A204.1 (cell line): ENCODE results near the gene XCL2.

ENCODE experiments used
- FAIRE-seq: peaks from 2 replicates; lab custom pipeline; 2012; peaks lifted over from hg19 to GRCh38; lab: Jason Lieb, UNC

Gene XCL2

DNA sequence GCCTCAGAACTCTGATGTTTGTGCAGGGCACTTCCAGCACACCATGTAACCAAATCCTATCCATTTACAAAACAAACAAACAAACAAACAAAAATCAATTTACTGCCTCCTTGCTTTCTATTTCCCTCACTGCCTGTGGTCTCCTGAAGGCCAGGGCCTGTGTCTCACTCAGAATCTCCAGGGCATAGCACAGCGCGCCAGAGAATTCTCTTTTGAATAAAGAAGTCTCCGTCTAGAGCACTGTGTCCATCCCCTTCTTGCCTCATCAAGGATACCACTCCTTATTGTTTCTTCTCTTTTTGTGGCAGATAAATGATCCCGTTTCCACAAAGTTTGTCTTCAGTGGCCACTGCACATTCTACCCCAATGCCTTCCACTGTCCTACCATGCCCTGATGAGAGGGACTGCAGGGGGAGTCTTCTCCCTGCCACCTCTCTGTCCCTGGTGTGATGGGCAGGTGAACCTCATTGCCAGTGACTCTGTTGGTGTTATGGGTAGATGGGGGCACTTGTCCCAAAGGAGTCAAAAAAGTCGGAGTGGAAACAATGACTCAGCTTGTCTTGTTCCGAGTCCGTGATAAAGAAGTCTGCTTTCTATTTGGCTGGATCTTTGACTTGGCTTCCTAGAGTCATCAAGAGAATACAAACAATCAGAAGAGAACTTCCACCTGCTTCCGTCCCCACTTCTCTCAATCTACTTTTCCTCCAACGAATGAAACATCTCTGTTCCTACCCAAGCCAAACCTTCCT, 30.0 kb downstream of the XCL2 start:
- no peak for FAIRE-seq

DNA sequence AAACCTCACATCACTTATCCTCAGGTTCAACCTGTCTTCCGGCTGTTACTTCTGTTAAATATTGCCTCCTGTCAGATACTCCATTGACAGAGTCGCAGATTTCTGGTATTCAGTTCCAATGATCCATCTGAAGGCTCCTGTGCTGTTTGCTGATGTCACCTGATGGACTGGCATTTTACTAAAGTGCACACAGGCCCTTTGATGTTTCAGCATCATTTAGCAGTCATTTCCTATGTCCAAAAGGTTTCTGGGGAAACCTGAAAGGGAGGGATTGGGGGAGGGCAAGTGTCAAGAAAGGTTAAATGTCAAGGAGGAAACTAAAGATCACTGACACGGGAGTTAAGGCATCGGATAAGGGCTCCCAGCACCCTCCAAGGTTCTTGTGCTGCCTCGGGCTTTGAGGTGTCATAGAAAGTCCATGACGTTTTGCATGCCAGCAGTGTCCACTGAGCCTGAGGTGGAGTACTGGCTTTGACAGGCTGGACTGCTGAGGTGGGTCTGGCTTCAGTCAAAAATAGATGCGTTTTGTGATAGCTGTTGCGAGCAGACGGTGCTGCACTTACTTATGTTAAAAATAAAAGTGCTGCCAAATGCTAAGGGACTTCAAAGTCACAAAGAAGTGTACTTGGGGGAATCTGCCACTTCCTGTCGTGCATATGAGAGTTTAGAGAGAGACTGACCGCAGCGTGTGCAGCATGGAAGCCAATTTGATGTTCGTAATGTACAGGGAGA, 30.8 kb downstream of the XCL2 start:
- FAIRE-seq = no peak

DNA sequence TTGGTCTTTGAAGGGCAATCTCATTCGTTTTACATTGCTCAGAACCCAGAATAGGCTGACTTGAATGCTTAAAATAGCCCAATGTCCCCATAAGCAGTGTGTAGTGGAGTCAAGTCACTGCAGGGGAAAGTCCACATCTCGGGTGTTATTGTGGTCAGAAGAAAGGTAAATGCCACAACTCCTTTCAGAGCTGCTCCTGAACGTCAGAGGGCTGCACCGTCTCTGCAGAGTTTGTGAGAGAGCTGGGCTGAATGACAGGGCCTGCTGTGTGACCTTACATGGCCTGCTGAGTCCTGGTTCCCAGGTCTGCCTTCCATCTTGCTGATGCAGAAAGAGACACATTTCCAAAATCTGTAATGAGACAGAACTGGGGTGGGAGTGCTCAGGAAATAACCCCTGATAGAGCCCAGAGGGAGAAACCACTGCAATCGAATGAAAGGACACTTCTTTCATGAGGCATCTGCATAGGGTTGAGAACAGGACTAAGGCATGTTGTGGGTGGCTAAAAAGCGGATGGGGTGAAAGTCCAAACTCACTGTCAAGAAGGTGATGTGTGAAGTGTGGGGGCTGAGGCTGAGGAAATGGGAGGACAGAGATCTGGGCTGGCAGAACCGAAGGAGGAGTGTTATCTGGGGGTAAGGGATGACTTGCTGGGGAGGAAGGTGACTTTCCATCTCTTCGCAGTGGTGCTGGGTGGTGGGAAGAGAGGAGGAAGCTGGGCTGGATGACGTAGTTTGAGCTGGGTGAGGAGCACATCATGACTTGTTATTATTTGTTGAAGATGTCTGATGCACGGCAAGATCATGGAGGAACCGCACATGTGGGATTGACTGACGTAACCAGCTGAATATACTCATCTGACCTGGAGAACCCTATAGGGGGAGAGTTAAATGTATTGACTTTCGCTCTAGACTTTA, 33.7 kb downstream of the XCL2 start:
- no peak for FAIRE-seq

DNA sequence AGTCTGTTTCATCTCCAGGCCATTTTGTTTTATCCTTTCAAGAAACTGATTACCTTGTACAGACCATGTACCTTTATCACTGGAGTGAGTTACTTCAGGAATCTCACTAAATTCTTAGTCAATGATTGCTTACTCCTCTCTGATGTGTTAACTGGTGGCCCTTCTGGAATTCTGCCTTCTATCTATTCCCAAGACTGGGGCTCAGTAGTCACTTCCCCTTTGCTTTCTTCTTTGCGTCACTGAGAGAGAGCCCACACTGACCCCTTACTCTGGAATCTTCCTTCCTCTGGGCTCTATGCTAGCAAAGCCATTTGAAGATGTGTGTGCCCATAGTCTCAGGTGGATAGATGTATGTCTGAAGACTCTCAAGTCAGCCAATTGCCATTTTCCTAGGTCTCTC, 34.6 kb downstream of the XCL2 start:
- FAIRE-seq = no peak

DNA sequence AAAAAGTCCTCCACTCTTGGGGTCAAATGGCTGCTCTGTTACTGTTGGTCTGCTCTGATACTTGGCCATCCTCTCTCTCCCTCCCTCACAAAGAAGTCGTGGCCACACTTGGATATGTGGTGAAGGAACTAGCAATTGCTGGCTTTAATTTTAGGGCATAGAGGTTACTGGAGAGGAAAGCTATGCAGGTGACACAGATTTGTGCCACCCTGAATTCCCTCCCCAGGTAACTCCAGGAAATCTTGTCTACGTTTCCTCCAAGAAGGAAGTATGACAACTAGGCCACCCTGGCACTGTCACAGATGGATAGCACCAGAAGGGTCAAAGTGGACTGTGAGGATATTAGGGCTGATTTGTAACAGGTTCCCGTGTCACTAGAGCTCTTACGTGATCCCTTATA, 36.0 kb downstream of the XCL2 start:
- no peak for FAIRE-seq

DNA sequence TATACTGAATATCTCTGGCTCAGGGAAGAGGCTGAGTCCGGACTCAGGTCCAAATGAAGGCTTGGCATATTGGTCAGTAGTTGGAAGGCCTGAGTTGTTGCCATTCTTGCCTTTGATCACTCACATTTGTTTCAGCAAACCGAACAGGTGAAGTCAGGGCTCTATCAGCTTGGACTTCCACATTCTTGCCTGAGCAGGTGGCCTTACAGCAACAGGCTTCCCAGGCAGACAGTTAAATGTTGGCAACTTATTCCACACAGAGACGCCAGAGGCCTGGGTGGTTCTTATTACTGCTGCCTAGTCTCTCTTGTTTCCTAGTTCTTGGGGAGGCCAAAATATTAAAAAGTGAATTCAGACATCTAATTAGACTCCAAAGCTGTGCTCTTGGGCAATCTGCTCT, 36.6 kb downstream of the XCL2 start:
- no peak for FAIRE-seq

DNA sequence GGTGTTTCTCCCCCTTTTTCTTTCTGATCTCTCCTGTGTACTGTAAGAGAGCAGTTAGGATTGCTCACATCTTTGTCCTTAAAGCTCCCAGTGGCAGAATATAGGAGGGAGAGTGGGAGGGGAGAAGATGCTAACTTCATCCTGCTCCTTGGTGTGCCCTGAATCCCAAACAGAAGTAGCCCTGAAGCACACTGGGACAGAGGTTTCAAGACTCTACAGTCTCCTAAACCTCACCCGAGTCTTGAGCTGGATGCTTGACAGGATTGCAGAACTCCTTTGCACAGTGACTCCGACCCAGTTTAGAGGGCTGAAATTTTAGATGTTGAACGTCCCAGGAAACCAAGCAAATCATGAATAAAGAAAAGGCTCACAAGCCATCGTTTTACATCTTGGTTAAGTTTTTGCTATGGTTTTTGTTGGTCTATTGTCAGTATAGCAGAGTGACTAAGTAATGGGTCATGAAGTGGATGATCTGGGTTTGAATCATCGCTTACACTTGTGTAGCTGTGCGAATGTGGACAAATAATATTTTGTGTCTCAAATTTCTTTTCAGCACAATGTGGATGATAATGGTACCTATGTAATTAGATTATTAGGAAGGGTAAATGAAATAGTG, 37.5 kb downstream of the XCL2 start:
- no peak for FAIRE-seq

DNA sequence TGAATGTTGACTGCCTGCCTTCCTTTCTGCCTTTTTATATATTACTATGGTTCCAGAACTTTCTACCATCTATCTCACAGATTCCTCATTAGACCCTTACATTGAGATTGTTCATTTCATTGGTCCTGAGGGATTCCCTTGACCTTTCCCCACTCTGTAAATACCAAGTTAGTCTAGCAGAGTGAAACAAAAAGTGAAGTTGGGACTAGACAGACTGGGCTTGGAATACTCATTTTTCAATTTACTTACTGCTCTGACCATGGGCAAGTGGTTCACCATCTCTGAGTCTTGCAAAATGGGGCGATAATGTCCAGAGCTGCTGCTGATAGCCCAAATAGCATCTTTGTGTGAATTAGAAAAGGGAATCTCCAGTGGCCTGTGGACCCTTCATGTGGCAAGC, 38.8 kb downstream of the XCL2 start:
- no peak for FAIRE-seq

DNA sequence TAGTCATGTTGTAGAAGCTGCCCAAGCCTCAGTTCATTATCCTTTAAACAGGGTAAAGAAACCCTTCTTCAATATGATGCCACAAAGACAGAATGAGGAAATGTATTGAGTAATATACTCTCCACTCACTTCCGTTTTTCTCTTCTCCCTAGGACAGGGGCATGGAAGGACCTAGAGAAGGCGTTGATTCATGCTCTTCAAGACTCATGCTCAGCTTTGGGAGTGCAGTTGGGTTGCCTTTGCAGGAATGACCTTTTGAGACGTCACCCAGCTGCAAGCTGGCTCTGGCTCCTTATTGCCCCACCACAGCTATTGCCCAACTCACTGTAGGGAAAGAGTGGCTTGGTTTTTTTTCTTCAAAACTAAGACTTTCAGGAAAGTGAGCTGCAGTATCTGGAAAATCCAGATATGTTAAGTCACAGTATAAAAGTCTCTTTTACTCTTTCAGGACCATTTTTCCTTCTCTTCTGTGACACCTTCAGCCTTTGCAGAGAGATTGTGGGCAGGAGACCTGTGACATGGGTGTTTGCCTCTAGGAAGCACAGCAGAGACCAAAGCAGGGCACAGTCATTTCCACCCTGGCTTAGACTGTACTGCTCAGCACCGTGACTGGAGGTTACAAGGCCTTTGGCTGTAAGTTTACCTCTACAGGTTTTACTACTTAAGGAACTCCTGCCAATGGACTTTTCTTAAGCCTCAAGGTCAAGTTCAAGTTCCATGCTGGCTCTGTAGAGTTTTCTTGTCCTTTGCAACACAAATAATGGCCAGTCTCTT, 39.5 kb downstream of the XCL2 start:
- no peak for FAIRE-seq

DNA sequence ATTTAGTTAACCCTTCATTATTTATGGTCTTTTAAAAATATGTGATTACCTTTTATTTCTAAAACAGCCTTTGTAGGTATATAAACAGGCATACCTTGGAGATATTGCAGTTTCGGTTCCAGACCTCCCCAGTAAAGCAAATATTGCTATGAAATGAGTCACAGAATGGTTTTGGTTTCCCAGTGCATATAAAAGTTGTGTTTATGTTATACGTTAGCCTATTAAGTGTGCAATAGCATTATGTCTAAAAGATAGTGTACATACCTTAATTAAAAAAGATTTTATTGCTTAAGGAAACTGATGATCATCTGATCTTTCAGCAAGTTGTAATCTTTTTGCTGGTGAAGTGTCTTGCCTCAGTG, 44.1 kb downstream of the XCL2 start:
- FAIRE-seq = no peak

DNA sequence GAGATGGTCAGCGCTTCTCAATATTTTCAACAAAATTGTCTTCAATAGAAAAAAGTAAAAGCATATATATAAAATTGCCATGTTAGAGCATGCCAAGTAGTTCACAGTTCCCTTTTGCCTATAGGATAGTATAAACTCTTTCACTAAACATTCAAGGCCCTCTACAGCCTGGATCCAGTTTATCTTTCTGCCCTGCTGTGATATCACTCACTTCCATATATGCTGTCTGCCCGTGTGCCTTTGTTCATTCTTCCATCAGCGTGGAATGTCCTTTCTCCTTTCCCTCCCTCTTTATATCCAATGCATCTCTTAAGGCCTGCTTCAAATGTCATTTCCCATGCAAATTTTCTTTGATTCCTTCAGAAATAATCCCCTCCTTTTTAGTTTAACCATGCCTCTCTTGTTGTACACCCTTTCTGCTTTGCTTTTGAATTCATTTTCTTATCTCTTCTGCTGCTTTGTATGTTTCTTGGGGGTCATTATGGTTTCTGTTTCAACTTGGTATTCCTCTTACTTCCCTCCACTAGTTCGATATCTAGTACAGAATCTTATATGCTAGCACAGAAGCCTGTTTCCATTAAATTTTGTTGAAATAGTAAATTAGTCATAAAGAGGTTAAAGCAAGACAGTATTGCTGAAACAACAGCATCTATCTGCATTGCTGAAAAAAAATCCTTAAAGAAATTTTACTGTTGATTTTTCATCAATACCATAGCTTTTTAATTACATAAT, 44.7 kb downstream of the XCL2 start:
- FAIRE-seq = no peak

DNA sequence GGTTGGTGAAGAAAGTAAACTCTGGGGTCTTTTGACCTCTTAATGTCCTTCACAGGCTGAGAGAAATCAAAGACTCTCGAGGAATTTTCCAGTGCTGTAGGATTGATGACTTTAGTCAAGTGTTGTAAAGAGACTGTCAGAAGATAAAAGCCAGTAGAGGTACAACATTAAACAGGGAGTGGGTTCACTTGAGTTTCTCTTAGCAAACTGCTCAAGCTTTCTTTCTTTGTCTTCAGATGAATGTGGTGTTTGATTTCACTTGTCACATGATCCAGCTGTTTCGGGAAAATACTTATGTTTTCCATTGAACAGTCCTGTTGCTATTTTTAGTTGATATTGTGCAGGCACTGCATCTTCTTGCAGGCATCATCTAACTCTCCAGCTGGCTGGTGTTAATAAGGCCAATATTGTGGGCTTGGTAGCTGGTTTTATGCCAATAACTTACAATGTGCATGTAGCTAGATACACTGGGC, 45.6 kb downstream of the XCL2 start:
- no peak for FAIRE-seq

DNA sequence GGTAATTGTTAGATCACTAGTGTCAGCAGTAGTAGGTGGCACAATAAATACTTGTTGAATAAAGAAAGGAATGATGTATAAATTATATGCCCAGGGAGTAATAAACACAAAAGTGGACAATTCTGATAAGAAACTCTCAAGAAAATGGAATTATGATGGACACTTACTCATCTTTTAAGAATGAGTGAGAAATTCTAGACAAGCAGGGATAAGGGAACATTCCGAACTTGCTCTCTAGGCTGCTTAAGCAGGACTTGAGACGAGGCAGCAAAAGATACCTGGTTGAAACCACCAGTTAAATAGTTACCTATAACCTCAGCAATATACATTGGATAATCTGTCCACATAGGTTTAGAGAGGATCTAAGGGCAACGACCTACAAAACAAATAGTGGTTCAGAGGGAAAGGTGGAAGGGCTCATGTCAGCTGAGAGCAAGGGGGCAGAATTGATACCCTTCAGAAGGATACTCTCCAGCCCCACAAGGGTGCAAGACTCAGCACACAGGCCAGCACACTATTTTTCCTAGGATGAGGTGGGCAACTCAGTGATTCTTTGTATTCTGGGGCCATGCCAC, 46.3 kb downstream of the XCL2 start:
- FAIRE-seq = no peak

DNA sequence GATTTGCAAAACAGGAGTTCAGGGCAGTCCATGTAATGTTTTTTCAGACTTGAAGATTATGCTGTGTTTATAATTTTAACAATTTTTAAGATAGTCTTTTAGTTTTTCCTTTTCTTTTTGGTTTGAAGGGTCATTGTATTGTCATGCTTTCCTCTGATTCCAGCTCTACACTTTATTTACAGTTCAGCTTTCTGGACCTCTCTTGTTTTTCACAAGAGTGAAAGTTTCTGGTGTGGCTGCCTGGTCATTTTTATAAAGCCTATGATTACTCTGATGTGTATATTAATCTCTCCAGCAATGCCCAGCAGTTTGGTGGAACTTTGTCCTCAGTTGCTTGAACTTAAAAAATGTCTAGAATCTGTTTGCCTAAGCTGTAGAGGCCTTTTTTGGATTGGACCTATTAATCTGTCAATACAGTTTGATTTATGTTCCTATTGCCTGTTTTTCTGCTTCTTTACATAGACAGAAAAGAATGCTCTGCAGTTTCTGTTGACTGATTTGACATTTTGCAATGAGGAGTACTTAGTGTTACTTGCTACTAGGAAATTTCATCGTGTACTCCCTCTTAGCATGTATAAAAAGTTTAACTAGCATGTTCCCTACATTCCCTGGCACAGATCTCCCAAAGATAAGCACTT, 52.2 kb downstream of the XCL2 start:
- FAIRE-seq = no peak
